Stimulated activated CD8-positive, alpha-beta memory T cell treated with anti-CD3 and anti-CD28 coated beads, Interleukin-15, amount 100 ng/mL, for 48 hours (primary cell): ENCODE measurements around the gene RFX1.
"Not testable (repeated sequence)": the region's sequence is repeated elsewhere in the genome, so short reads cannot be mapped to it uniquely, and the experiment has no call there.

ENCODE experiments used
- DNase-seq, 2 donors: peaks; one replicate each; pipeline ENCODE4 v3.0.0-alpha.2; 2020; ENCODE audit warnings: low read depth in 2 of 2

RFX1 gene

DNA sequence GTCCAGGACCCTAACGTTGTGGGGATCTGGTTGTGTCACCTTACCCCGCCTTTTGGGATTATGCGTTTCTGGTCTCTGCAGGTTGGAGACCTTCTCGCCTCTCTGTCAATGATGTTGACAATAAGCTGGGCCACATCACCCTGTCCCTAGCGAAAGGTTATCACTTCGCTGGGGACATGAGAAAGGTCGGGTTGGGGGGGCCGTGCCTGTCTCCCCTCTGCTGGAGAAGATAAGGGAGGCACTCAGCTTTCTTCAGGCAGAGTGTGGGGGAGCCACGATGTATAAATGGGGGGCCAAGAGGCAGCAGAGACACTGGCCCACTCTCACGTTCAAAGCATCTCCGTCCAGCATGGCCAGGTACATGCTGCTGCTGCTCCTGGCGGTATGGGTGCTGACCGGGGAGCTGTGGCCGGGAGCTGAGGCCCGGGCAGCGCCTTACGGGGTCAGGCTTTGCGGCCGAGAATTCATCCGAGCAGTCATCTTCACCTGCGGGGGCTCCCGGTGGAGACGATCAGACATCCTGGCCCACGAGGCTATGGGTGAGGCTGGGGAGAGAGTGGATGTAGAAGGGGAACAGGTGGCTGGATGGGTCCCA is 21.8 kb upstream of the RFX1 start, which contains the start of gene RLN3:
Gene RLN3 (plus strand): TSS at position 293 of the 595 bp plus-strand sequence. CDS start 57 bp downstream, at position 350.
- DNase-seq = no peak

GRCh38 chr19:14026652-14027192 is 20.6 kb upstream of the RFX1 start:
- DNase-seq = not testable (repeated sequence)

DNA sequence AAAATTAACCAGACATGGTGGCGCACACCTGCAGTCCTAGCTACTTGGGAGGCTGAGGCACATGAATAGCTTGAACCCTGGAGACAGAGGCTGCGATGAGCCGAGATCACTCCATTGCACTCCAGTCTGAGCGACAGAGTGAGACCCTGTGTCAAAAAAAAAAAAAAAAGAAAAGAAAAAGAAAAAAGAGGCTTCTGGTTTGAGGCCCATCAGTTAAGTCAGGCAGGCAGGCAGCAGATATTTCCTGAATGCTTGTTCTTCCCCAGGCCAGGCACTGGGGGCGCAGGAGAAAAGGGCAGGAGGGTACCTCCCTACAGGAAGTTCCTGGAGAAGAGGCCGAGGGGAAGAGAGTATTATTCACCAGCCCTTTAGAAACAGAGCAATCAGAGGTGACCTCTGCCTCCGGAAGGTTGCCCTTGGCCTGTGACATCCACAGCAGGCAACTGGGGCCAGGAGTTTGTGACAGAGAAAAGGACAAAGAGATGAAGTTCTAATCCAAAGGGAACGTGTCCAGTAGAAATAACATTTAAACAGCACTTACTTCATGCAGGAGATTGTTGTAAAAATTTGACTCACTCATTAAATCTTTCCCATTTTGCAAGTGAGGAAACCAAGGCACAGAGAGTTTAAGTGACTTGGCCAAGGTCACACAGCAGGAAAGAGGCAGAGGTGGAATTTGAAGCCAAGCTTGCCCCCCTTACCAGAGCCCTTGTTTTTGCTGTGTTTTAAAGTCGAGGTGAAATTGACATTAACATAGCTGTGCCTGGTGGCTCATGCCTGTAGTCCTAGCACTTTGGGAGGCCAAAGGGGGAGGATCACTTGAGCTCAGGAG is 17.5 kb upstream of the RFX1 start:
- no peak for DNase-seq

DNA sequence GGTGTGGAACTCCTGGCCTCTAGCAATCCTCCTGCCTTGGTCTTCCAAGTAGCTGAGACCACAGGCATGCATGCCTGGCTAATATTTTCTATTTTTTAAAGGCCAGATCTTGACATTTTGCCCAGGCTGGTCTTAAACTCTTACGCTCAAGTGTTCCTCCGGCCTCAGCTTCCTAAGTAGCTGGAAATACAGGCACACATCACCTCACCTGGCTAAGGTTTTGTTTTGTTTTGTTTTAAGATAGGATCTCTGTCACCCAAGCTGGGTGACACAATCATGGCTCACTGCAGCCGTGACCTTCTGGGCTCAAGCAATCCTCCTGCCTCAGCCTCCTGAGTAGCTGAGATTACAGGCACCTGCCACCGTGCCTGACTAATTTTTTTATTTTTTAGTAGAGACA is 16.3 kb upstream of the RFX1 start:
- no peak for DNase-seq

DNA sequence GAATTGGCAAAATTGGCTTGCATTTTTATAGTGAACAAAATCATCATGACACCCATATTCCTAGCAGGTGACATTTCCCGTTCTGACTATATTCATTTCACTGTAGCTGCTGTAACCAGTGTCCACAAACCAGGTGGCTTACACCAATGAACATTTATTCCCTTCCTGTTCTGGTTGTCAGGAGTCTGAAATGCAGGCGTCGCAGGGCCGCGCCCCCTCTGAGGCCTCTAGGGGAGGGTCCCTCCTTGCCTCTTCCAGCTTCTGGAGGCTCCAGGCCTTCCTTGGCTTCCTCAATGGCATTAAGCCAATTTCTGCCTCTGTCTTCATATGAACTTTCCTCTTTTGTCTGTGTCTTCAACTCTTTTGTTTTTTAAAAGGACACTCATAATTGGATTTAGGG is 15.4 kb upstream of the RFX1 start:
- no peak for DNase-seq

- not testable (repeated sequence) for DNase-seq
Measured at GRCh38 chr19:14019739-14020138, 13.6 kb upstream of the RFX1 start.

GRCh38 chr19:14019100-14019499 is 13.0 kb upstream of the RFX1 start:
- no peak for DNase-seq

DNA sequence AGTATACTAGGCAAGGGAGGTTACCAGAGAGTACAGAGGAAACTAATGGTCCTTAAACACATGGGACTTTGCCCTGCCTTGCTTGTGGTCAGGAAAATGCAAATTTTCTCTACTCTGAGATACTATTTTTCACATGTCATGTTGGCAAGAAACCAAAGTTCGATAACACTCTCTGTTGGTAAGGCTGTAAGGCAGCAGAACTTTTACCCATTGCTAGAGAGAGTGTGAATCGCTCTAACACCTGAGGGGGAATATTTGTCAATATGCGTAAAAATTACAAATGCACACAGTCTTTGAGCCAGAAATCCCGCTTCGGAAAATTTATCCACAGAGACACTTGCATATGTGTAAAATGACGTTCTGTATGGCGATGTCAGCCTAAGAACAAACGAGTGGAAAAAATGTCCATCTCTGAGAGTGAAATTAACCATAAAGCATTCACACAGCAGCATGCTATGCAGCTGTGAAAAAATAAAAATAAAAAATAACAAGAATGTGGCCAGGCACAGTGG is 9.5 kb upstream of the RFX1 start:
- DNase-seq = no peak

GRCh38 chr19:14012378-14012915 is 6.3 kb upstream of the RFX1 start:
- no peak for DNase-seq

- no peak for DNase-seq
Measured at GRCh38 chr19:14006766-14007562, 844 bp upstream of the RFX1 start.

GRCh38 chr19:14005349-14006084 is 603 bp downstream of the RFX1 start:
- DNase-seq = peak; percentile 84

- no peak for DNase-seq
Measured at GRCh38 chr19:14004619-14005348, 1.3 kb downstream of the RFX1 start.

GRCh38 chr19:14003251-14004055 is 2.7 kb downstream of the RFX1 start:
- no peak for DNase-seq

DNA sequence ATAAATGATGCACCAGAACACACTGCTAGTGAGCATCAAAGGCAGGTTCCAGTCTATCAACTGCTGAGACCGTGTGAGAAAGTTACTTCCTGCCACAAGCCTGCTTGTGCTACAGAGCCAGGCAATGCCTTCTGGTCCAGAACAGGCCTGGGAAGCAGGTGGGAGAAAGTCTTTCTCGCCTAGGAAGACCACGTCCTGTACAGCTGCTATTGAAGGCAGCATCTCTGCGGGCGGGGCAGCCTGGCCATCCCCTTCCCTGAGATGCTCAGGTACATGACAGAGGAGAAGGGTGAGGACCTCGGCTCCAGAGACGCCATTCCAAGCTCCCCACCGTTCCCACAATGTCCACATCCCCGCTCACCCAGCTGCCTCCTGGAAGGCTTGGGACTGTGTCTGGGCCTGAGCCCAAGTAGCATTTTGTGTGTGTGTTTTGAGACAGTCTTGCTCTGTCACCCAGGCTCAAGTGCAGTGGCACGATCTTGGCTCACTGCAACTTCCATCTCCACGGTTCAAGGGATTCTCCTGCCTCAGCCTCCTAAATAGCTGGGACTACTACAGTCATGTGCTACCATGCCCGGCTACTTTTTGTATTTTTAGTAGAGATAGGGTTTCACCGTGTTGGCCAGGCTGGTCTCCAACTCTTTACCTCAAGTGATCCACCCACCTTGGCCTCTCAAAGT is 3.4 kb downstream of the RFX1 start:
- DNase-seq = no peak

DNA sequence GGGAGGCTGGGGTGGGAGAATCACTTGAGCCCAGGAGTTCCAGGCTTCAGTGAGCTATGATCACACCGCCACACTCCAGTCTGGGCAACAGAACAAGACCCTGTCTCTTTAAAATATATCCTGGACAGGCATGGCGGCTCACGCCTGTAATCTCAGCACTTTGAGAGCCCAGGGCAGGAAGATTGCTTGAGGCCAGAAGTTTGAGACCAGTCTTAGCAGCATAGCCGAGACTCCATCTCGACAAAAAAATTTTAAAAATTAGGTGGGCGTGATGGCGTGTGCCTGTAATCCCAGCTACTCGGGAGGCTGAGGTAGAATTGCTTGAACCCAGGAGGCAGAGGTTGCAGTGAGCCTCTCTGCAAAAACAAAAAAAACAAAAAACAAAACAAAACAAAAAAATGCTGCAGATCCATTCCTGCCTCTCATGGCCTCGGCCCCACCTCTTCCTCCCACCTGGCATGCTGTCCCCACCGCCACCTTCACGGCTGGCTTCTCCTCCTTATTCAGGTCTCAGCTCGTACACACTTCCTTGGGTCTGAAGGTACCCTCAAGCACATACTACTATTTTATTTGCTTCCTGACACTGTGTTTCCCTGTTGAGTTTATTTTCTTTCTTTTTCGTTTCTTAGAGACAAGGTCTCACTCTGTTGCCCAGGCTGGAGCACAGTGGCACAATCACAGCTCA is 5.3 kb downstream of the RFX1 start:
- no peak for DNase-seq

DNA sequence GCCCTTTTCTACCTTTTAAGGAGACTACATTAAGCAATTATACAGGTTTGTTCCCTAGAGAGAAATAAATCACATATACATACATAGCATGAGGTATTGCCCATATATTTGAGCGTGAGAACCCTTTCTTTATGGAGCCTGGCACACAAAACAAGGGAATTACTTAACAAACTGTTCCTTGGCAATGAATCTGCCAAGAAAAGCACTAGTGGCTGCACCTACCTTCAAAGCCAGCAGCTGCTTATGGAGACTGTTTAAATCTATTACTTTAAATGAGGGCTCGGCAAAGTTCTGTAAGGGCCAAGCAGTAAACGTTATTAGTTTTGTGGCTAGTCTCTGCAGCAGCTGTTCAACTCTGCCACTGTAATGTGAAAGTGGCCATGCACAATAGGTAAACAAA is 7.0 kb downstream of the RFX1 start:
- no peak for DNase-seq

DNA sequence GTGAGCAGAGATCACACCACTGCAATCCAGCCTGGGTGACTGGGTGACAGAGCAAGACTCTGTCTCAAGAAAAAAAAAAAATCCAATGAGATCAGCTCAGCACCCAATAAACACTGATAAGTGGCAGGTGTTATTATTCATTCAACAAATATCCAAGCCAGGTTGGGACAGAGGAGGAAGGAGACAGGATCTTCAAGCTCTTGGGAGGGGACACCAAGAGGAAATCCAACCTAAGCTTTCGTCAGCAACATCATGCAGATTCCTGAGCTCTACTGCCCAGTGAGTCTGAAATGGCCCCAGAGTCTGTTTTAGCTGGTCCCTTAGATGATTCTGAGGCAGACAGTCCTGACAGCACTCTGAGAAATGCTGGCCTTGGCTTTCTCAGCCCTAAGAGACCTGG is 7.7 kb downstream of the RFX1 start:
- no peak for DNase-seq

DNA sequence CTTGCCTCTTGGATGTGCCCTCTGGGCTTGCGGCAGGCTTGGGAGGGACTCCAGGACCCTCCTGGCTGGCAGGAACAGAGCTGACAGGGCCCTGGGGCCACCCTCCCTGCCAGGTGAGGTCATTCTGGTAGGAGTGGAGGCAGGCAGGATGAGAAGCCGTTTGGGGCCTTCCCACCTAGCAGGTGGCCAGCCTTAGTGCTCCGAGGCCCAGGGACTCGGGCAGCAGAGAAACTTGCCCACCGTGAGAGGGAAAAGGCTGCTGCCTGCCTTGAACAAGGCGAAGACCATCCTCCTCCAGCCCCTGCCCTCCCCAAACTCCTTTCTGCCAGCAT is 8.5 kb downstream of the RFX1 start:
- DNase-seq = no peak
